ENCODE results near the gene TLR4. TPM values are rescaled to one million over a fixed set of nuclear protein-coding genes. Genes with fewer than 3 reads are reported as not detected.

Gene TLR4
- total RNA-seq, 2 donors from 2014 or later: 78.2 to 94.5 TPM

DNA sequence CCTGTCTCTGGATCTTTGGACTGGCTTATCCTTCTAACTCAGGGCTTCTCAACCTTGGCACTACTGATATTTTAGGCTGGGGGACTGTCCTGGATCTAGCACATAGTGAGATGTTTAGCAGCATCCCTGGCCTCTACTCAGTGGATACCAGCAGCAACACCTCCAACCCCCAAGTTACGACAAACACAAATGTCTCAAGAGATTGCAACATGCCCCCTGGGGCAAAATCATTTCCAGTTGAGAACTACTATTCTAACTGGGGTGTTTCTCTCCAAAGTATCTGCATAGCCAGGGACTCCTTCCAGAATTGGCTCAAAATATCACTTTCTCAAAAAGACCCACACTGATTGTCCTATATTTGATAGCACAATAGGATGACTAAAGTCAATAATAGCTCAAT lies 7.2 kb upstream of the TLR4 start:
- H3K4me3 ChIP-seq: no peak overlapping the region
- ATAC-seq (ENCODE audit: insufficient number of reproducible peaks, low FRiP score, low read depth) (no peak), DNase-seq (ENCODE audit: low spot score) (no peak)
- no peak for TF ChIP-seq CTCF (IDR thresholded peaks at IDR 0.05)
- no peaks in the 10 kb centered on the region for H3K27me3 ChIP-seq (replicated peaks; ENCODE audit: insufficient read depth)
- no peaks in the 10 kb centered on the region for H3K4me1 ChIP-seq (ENCODE audit: control insufficient read depth in 1 of 2, low read depth in 2 of 2)
- no peak overlapping the region for H3K27ac ChIP-seq
- no peaks in the 10 kb centered on the region for H3K9me3 ChIP-seq
- no peaks in the 10 kb centered on the region for H3K36me3 ChIP-seq

- H3K36me3 ChIP-seq: peaks cover 6% of the 10 kb centered on the region
- peaks cover 6 to 33% of the 10 kb centered on the region in 2 donors for H3K4me1 ChIP-seq (ENCODE audit: control insufficient read depth in 1 of 2, low read depth in 2 of 2)
- DNase-seq (ENCODE audit: low spot score) (no peak), ATAC-seq (ENCODE audit: insufficient number of reproducible peaks, low FRiP score, low read depth) (peak; percentile 42)
- TF ChIP-seq CTCF (IDR thresholded peaks at IDR 0.05): no peak
- peak overlapping the region; percentile 71 for H3K4me3 ChIP-seq
- no peaks in the 10 kb centered on the region for H3K27me3 ChIP-seq (replicated peaks; ENCODE audit: insufficient read depth)
- H3K27ac ChIP-seq: peak overlapping the region; percentile 83 to 88
- H3K9me3 ChIP-seq: no peaks in the 10 kb centered on the region
Measured at GRCh38 chr9:117703537-117703936, 666 bp upstream of the TLR4 start.

DNA sequence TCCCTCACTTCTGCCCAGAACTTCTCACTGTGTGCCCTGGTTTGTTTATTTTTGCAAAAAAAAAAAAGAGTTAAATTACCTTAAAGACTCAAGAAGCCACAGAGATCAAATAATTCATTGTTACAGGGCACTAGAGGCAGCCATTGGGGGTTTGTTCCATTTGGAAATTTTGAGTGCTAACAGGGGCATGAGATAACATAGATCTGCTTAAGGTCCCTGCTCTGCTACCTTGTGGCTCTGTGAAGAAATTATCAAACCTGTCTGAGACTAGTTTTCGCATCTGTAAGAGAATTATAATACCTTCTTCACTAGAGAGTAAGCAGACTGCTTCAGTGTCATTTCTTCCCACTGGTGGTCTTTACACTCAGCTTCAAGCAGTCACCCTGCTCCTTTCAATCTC lies 394 bp downstream of the TLR4 start:
- no peak for TF ChIP-seq CTCF (IDR thresholded peaks at IDR 0.05)
- Histone ChIP-seq H3K36me3 (peaks cover 7% of the 10 kb centered on the region), H3K9me3 (no peaks in the 10 kb centered on the region), H3K27ac (peak overlapping the region; percentile 83 to 88), H3K4me1 (ENCODE audit: control insufficient read depth in 1 of 2, low read depth in 2 of 2) (peaks cover 6 to 33% of the 10 kb centered on the region in 2 donors), H3K4me3 (peak overlapping the region; percentile 71), H3K27me3 (replicated peaks; ENCODE audit: insufficient read depth) (no peaks in the 10 kb centered on the region)
- DNase-seq (ENCODE audit: low spot score) (no peak), ATAC-seq (ENCODE audit: insufficient number of reproducible peaks, low FRiP score, low read depth) (no peak)

GRCh38 chr9:117705386-117705785 lies 1.2 kb downstream of the TLR4 start:
- Histone ChIP-seq H3K4me1 (ENCODE audit: control insufficient read depth in 1 of 2, low read depth in 2 of 2) (peaks cover 6 to 33% of the 10 kb centered on the region in 2 donors), H3K9me3 (no peaks in the 10 kb centered on the region), H3K4me3 (peak overlapping the region; percentile 71), H3K27ac (peak overlapping the region; percentile 83 to 88), H3K36me3 (peaks cover 7% of the 10 kb centered on the region), H3K27me3 (replicated peaks; ENCODE audit: insufficient read depth) (no peaks in the 10 kb centered on the region)
- TF ChIP-seq CTCF (IDR thresholded peaks at IDR 0.05): no peak
- no peak for ATAC-seq (ENCODE audit: insufficient number of reproducible peaks, low FRiP score, low read depth)
- DNase-seq (ENCODE audit: low spot score): no peak

GRCh38 chr9:117706421-117707116 lies 2.4 kb downstream of the TLR4 start:
- TF ChIP-seq CTCF (IDR thresholded peaks at IDR 0.05): no peak
- H3K9me3 ChIP-seq: no peaks in the 10 kb centered on the region
- H3K4me1 ChIP-seq (ENCODE audit: control insufficient read depth in 1 of 2, low read depth in 2 of 2): peaks cover 6 to 33% of the 10 kb centered on the region in 2 donors
- ATAC-seq (ENCODE audit: insufficient number of reproducible peaks, low FRiP score, low read depth): no peak
- no peak for DNase-seq (ENCODE audit: low spot score)
- peaks cover 15% of the 10 kb centered on the region for H3K36me3 ChIP-seq
- no peaks in the 10 kb centered on the region for H3K27me3 ChIP-seq (replicated peaks; ENCODE audit: insufficient read depth)
- peak overlapping the region; percentile 71 for H3K4me3 ChIP-seq
- H3K27ac ChIP-seq: peak overlapping the region in 1 of 2 donors; percentile 23

All from thoracic aorta (tissue), 2 donors.